ENCODE data around the gene IWS1.

IWS1 gene

GRCh38 chr2:127486247-127487058, 39.8 kb downstream of the IWS1 start:
- DNase-seq = no peak

- DNase-seq = no peak
These were observed 40.6 kb downstream of the IWS1 start for GRCh38 chr2:127485694-127486071.

- no peak for DNase-seq
These were observed 41.1 kb downstream of the IWS1 start for GRCh38 chr2:127485051-127485693.

GRCh38 chr2:127482031-127482430, 44.3 kb downstream of the IWS1 start:
- no peak for DNase-seq

GRCh38 chr2:127479866-127480743, 46.2 kb downstream of the IWS1 start:
- DNase-seq = no peak

- DNase-seq = peak; percentile 43
These were observed 47.0 kb downstream of the IWS1 start for GRCh38 chr2:127479219-127479825.

- DNase-seq = no peak
These were observed 50.5 kb downstream of the IWS1 start for GRCh38 chr2:127475788-127476187.

GRCh38 chr2:127472268-127472667, 54.0 kb downstream of the IWS1 start:
- no peak for DNase-seq

GRCh38 chr2:127471286-127471988, 54.9 kb downstream of the IWS1 start:
- no peak for DNase-seq

GRCh38 chr2:127469974-127470373, 56.3 kb downstream of the IWS1 start:
- DNase-seq = no peak

- no peak for DNase-seq
These were observed 57.2 kb downstream of the IWS1 start for GRCh38 chr2:127469051-127469450.

- DNase-seq = no peak
These were observed 61.0 kb downstream of the IWS1 start for GRCh38 chr2:127465258-127465657.

- no peak for DNase-seq
These were observed 61.6 kb downstream of the IWS1 start for GRCh38 chr2:127464470-127465257.

- DNase-seq = no peak
These were observed 62.9 kb downstream of the IWS1 start for GRCh38 chr2:127463155-127463991.

- no peak for DNase-seq
These were observed 63.8 kb downstream of the IWS1 start for GRCh38 chr2:127462461-127462860.

GRCh38 chr2:127456960-127457359, 69.3 kb downstream of the IWS1 start:
- DNase-seq = no peak

- DNase-seq = no peak
These were observed 70.5 kb downstream of the IWS1 start for GRCh38 chr2:127455566-127456493.

GRCh38 chr2:127454595-127455565, 71.4 kb downstream of the IWS1 start:
- DNase-seq = no peak
